HEK293T (cell line): ENCODE results near the gene ARMC6.

Experiments
- ARNT ChIP-seq: fragments of 450-650 bp; IDR thresholded peaks from 2 replicates; pipeline ENCODE4 v1.6.1; 2017; ENCODE audit warnings: mild to moderate bottlenecking
- BHLHE40 ChIP-seq: fragments of 450-650 bp; IDR thresholded peaks from 2 replicates; pipeline ENCODE4 v1.6.1; 2016; ENCODE audit warnings: mild to moderate bottlenecking, moderate library complexity, borderline replicate concordance
- ELF4 ChIP-seq: fragments of 450-650 bp; IDR thresholded peaks from 2 replicates; pipeline ENCODE4 v1.6.1; 2017; ENCODE audit warnings: antibody characterized with exemption
- FOXK2 ChIP-seq: fragments of 450-650 bp; IDR thresholded peaks from 2 replicates; pipeline ENCODE4 v1.6.1; 2016; ENCODE audit warnings: mild to moderate bottlenecking
- FOXM1 ChIP-seq: fragments of 450-650 bp; IDR thresholded peaks from 2 replicates; pipeline ENCODE4 v1.6.1; 2017; ENCODE audit warnings: mild to moderate bottlenecking, borderline replicate concordance
- HDGF ChIP-seq: fragments of 450-650 bp; IDR thresholded peaks from 2 replicates; pipeline ENCODE4 v1.6.1; 2017; ENCODE audit warnings: antibody characterized with exemption, borderline replicate concordance
- LEF1 ChIP-seq: fragments of 450-650 bp; IDR thresholded peaks from 2 replicates; pipeline ENCODE4 v1.6.1; 2017; ENCODE audit warnings: mild to moderate bottlenecking, borderline replicate concordance
- SP1 ChIP-seq: fragments of 450-650 bp; IDR thresholded peaks from 2 replicates; pipeline ENCODE4 v1.6.1; 2017
- SUZ12 ChIP-seq: fragments of 450-650 bp; IDR thresholded peaks from 2 replicates; pipeline ENCODE4 v1.6.1; 2016; ENCODE audit warnings: mild to moderate bottlenecking
- TARDBP ChIP-seq: fragments of 450-650 bp; IDR thresholded peaks from 2 replicates; pipeline ENCODE4 v1.6.1; 2016

DNA sequence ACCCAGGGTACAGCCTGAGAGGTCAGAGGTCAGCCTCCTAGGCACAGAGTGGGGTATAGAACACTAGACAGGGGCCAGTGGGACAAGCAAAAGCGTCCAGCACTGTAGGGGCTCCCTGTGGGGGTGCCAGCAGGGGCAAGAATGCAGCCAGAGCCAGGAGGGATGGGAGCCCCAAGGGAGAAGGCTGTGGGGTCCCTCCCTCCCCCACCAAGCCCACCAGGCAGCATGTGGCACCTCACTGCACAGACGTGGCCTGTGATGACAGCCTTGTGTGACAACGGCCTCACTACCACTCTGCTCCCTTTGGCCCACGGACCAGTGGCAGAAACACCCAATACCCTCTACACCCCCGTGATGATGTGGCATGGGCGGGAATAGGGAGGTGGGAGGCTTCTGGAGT is 10.1 kb downstream of the ARMC6 start:
- TF ChIP-seq SUZ12, result no peak
- TF ChIP-seq BHLHE40, result no peak
- TF ChIP-seq ARNT, result no peak
- TF ChIP-seq FOXK2, result no peak
- no peak for TF ChIP-seq ELF4
- TF ChIP-seq SP1, result no peak
- no peak for TF ChIP-seq LEF1
- no peak for TF ChIP-seq TARDBP
- no peak for TF ChIP-seq HDGF
- TF ChIP-seq FOXM1, result no peak
